GM18873 (cell line): ENCODE data around the gene PDZRN3.
"Not testable (repeated sequence)": the region's sequence is repeated elsewhere in the genome, so short reads cannot be mapped to it uniquely, and the experiment has no call there.

Experiments
- ATAC-seq: cut with Tn5 transposase; IDR thresholded peaks from one replicate; pipeline ENCODE4 v1.9.1; 2021; ENCODE audit warnings: mild to moderate bottlenecking, moderate library complexity, moderate number of reproducible peaks; ENCODE audit not compliant: unreplicated experiment, low FRiP score

Gene PDZRN3

DNA sequence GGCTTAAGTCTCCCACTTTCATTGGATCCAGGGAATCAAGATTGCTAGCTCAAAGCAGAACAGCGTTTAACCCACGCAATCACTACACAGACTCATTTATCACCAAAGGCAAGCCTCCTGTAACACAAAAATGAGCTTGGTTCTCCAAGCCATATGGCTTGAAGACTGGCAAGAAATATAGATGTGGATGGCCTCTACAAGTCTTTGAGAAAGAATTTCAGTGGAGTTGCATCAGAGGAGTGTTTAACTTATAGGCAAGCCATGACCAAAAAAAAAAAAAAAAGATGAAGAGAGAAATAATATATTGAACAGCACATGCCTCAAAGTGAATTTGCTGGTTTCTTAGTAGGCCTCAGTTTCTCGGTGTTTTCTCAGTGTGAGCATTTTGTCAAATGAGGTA, 27.3 kb downstream of the PDZRN3 start:
- no peak for ATAC-seq

DNA sequence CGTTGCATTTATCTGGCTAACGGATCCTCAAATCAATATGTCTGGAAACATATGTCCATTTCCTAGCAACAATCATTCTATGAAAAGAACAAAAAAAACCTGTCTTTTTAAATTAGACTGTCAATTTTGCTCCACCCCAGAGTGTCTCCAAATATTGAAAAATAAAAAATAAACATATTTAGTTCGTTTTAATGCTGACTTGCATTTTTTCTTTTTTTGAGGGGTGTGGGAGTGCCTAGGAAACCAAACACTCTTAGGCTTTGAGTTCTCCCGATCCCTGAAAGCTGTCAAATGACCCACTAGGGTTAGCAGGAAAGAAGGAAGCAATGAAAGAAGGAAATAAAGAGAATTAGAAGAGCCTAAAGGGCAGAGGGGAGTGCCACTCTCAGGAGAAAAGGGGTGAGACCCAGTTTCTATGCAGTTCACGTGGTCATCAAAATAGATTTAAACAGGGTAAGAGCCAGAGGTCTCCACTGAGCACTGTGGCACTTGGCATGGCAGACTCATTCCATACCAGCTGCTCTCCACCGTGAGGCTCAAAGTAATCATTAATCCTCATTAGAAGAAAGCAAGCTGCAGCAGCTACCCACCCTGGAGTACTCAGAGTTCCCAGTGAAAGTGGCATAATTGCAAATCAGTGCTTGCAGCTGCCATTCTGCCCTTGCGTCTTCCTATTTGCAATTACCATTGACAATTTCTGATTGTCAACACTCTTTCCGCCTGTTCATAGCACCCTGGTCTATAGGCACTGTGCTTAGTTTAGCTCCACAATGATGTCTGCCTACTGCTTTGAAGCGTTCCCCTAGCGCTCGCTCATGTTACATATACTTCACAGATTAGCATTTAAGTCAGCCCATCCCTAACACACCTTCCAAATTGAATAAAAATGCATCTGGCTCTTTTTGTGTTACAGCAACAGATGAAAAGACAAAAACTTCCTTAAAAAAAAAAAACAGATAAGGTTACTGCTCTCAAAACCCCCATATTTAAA, 32.3 kb downstream of the PDZRN3 start:
- ATAC-seq: no peak

DNA sequence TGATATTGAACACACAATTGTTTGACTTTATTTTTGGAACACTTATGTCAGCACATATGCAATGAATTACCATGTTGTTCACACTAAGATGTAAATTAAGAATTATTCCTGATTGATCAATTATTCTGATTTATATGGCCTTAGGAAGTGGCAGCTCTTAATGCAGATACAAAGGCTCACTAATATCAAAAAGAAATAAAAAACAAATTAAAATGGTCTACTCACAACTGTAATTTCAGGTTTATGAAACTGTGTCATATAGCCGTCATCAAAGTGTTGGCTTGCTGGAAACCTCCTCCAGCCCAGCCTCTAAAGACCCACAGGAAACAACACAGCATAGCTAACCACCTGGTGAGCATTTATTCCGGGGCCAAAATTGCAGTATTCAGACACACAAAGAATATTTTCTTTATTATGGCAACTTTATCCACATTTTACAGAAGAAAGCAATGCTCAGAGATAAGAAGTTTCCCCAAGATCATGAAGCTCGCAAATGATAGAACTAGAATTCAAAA, 33.4 kb downstream of the PDZRN3 start:
- no peak for ATAC-seq

DNA sequence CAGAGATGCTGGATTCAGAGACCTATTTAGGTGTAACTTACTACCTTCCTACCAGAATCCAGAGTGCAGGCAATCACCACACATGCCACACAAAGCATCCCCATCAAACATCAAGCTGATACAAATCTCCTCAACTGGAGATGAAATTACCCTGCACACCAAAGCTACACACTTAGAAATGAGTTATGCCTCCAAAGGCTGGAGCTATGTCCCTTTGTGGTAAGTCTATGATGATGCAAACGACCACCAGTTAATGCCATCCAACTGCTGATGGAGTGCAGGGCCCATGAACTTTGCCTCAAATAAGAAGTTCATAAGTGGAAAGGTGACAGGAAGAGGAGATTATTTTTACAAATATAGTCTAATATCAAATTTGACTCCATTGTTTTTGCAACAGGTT, 38.1 kb downstream of the PDZRN3 start:
- ATAC-seq: no peak

DNA sequence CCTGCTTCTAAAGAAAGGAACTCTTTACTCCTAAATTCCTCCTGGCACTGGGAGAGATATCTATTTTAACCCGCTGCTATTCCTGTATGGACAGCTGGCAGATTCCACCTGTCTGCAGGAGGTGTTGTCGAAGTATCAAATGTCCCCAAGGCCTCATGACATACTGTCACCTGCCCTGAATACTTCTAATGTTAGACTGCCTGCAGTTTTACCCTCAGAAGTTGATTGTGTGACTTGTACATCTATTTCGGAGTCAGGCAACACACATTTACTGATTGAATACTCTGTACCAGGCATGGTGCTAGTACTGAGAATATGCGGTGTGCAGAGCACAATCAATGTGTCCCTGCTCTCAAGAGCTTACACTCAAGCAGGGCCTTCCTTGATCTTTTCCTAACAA, 38.6 kb downstream of the PDZRN3 start:
- ATAC-seq: no peak

DNA sequence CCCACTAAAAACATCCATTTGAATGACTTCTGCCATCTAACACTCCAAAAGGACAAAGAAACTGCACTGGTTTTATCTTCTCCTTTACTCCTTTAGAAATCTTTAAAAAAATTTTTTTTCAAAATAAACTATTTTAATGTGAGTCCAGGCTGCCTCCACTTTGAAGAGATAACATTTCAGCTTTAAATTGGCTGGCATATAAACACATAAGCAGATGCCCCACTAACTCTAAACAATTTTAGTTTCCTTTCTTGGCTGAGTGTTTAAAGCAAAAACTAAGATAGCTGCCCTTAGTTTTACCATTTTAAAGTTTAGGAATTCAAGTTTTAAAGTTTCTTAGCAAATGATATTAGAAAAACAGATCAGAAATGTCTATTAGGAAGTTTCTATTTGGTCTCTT, 39.9 kb downstream of the PDZRN3 start:
- ATAC-seq: no peak

DNA sequence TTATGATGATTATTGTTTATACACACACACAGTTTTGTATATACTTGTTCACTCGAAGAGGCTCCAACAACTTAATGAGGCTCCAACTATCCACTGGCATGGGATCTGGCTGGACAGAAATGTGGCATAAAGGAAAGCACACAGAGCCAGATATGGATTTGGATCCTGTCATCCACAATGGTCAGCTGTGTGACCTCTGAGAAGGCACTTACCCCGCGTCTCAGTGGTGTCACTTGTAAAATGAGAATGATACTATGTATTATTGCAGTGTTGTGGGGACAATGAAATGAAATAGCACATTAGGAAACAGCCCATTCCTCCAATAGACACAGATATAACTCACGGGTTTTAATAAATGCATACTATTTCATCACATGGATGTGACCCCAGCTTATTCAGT, 42.2 kb downstream of the PDZRN3 start:
- ATAC-seq: no peak

DNA sequence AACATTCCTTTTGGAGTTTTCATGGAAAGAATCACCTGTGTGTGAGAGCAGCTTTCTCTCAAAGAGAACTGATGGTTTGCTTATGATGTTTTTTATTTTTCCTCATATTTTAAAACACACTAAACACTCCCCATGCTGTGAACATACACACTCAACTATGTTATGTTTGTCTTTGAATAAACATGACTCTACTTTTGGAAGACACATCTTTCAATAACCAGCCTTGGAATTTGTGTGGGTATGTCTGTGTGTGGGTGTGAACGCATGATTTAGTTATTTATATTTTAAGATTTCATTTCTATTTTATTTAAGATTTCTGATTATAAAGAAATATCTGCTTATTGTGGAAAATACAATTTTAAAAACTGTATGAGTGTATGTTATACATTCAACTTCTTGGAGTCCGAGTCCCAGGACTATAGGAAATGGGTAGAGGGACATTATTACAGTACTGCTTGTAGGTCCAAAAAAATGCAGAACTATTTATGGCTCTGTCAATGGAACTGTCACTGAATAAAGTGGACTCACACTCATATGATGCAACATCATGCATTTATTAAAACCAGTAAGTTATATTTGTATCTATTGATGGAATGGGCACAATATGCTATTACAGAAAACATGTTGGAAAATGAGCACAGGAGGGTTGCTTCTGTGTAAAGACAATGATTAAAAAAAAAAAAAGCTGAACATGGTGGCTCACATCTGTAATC, 43.5 kb downstream of the PDZRN3 start:
- ATAC-seq: no peak

DNA sequence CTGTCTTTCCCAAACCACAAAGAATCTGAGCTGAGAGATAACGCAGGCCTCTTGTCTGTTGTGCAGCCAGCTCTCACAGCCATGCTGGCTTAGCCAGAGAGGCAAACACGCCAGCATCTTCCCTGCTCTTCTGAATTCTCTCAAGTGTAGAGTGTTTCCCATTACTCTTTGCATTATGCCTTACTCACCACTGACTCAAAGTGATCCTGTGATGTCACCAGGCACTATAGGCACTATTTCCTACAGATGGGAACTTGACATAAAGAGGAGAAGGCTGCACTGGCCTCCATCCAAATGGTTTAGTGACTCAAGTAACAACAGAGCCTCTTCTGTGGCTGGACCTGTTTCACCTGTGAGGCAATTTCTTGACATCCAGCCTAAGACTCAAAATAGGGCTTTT, 44.4 kb downstream of the PDZRN3 start:
- no peak for ATAC-seq

DNA sequence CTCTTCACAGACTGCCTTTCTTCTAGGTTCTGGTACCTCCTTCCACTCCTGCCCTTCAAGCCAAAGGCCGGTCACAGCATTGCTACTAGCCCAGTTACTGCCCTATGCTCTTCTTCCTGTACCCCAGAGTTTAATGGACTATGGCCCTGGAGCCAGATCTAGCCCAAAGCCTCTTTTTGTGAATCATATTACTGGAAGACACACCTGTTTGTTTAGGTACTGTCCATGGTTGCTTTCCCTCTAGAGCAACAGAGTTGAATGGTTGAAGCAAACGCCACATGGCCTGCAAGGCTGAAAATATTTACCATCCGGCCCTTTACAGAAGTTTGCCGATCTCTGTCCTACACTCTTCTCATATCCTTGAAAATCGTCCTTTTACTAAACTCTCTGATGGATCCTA, 47.0 kb downstream of the PDZRN3 start:
- no peak for ATAC-seq

DNA sequence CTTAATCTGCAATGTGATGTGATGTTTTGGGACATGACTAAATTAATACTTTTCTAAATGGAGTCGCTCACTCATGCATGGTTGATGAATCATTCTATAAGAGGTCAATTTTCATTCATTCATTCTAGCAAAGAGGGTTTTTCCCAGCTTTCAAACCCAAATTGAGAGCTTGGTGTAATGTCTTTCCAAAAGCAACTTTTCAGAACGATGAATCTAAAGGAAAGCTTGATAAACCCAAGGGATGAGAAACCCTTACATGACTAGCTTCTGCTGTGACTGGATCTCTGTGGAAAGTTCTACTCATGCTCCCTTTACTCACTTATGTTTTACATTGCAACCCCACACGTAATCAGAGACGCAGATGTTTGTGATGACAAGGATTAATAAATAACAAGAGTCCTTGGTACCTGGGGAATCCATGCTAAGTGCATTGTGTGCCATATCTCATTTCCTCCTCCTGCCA, 47.7 kb downstream of the PDZRN3 start:
- no peak for ATAC-seq

DNA sequence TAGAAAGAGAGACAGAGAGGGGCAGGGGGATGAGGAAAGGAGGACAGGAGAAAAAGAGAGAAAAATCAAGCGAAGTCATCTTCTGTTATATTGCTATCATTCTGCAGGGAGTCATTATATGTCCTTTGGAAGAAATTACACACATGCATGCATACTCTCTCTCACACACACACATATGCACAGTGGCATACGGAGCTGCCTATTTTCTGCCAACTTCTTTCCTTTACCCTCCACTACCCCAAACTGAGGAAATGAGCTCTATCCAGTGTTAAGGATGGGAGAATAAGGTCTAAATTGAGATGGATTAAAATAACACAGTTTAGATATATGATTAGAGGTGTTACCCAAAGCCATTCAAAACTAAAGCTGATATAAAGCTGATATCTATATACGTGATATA, 48.8 kb downstream of the PDZRN3 start:
- no peak for ATAC-seq

DNA sequence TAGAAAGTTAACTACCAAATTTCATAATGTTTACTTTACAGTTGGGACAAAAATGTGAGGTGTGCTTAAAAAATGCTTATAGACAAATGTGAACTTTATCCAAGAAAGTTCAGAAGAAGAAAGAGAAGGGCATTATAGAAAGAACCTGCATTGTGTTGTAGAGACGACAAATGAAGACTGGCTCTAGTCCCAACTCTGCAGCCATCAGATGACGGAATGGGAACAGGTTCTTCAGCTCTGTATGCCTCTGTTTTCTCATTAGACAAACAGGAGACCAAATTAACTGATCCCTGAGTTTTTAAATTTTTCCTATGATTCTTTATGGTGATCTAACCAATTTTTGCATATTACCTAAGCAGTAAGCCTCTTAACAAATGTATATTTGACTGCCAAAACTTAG, 49.2 kb downstream of the PDZRN3 start:
- no peak for ATAC-seq

DNA sequence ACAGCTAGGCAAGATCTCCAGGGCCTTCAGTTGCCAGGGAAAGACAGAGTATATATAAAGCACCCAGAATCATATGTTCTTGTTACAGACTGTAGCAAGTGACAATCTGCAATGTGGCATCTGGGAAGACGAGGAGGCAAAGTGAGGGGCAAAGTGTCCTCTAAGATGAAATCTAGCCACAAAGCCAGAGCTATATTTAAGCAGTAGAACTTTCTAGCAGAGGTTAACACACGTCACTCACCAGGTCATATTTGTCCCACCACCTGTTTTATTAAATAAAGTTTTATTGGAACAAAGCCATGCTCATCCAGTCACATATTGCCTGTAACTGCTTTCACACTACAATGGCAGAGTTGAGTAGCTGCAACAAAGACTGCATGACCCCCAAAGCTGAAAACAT, 51.5 kb downstream of the PDZRN3 start:
- no peak for ATAC-seq

DNA sequence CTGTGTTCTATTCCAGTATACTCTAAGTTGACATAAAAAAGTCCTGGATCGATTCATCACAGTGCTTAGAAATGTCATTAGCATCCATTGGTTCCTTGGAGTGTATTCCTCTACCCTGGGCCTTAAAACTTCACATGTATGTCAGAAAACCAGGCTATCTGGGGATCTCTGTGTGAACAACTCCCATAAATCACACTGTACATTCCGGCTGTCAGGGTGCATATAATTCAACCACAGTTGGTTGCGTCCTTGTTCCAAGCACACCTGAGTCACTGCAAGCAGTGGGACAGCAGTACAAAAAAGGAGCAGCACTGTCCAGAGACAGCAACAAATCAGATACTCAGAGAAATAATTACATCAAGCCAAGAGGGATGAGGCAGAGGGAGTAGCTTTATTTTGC, 52.4 kb downstream of the PDZRN3 start:
- ATAC-seq: no peak

DNA sequence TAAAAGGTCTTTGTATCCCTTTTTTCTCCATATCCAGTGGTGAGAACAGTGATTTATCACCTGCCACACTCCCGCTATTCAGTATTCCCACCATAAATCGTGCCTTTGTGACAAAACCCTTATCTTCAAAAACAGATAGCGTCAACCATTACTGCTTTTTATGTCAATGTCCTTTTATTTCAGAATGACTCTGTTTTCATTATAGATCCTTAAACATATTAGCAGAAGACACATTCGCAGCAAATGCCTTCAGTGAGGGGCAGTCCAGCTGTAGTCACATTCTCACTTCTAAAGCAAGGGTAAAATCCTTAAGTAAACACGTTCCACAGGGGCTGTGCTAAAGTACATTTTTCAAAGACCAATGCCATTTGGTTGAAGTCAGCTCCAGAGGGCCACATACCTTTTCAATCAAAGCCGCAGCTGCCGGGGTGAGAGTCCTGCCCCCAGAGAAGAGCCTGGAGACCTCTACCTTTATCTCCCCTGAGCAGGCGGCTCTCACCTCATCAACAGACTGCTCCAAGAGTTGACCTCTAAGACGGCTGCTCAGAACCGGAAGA, 53.4 kb downstream of the PDZRN3 start:
- ATAC-seq: no peak

DNA sequence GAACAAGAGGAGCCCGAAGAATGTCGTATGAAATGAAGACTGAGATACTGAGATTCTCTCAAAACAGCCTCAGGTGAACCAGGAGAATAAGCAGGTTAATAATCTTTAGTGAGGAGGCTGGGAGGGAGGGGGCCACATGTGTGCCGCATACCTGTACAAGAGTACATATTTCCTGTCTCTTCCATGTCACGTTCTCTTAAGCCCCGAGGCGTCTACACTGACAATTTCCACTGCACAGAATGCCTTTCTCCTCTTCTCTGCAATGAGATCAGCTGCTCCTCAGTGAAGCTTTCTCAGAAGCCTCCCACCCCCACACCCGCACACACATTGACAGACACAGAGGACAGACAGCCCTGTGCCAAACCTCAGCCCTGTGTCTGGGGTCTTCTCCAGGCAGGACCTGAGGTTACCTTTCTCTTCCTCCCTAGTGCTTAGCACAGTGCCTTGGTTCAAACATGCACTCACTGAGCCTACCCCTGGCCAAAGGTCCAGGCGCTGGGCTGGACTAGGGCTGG, 55.4 kb downstream of the PDZRN3 start:
- no peak for ATAC-seq

DNA sequence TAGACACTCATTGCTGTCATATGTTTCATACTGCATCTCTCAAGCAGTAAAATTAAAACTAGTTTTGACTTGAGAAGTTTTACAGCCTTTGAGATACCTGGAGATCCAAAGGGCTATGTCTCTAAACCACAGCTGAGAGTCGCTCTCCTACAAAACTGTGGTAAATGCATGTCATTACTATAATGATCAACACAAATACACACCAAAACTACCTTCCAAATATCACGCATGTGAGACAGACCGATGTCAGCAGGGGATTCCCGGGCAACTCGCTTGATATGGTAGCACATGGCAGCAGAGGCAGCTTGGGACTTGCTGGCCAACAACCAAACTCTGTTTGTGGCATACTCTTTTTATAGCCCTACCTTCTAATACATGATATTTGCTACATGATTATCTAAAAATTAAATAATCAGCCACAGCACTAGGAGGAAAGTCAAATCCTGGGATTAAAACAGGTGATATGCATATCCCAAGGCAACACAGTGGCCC, 56.3 kb downstream of the PDZRN3 start:
- no peak for ATAC-seq

DNA sequence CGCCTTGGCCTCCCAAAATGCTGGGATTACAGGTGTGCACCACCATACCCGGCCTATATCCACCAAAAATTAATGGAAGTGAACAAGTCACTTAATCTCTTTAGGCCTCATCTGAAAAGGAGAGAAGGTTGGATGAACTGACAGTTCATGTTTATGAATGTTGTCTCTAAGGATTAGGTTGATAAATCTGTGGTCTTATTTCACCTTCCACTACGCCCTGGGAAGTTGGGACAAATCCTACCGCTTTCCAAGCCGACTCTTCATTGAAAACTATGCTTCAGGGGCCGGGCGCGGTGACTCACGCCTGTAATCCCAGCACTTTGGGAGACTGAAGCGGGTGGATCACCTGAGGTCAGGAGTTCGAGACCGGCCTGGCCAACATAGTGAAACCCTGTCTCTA, 59.4 kb downstream of the PDZRN3 start:
- ATAC-seq: not testable (repeated sequence)

DNA sequence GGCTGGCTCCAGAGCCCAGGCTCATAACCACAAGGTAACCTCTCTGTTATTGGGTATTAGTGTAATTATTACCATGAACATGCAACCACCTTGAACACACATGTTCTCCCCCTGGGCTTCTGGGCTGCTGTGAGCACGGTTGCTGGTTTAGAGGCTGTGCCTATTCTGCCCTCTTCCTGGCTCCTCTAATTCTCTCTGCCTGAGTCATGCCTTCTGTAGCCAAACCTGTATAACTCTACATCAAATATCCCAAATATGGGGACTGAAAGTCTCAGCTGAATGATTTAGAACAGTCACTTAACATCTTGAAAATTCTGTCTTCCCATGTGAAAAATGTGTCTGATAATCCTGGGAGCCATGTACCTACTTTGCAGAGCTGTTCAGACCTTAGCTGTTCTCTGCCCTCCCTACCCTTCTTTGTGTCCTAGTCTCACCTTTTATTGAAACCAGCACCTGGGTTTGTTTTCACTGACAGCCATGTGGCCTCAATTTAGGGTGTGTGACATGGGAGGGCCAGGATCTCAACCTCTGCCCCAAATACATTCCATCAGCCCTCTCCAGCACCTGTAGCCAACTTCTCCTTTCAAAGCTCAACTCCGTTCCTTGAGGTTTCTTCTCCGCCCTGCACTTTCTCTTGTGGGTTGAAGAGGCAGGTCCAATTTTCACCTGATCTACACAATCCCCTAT, 60.7 kb downstream of the PDZRN3 start:
- ATAC-seq: no peak
